DND-41 (cell line): ENCODE data around the gene PITPNC1.
"Not testable (repeated sequence)": the region's sequence is repeated elsewhere in the genome, so short reads cannot be mapped to it uniquely, and the experiment has no call there.

ENCODE experiments used
- ATAC-seq: fragments of 200-7000 bp; cut with Tn5 transposase; 3 replicates; pipeline ENCODE4 v1.9.1; 2021; ENCODE audit warnings: low read depth; ENCODE audit not compliant: insufficient read depth
- DNase-seq: peaks from one replicate; pipeline ENCODE4 v3.0.0-alpha.2; 2020
- H2AFZ ChIP-seq: 2 replicates; pipeline ENCODE4 v1.6.0; 2012; ENCODE audit warnings: low read depth, low read length
- H3K27ac ChIP-seq: 2 replicates; pipeline ENCODE4 v1.5.1; 2012; ENCODE audit warnings: low read length, inconsistent platforms
- H3K27me3 ChIP-seq: fragments of 200-600 bp; sonication (generic); 2 replicates; pipeline ENCODE4 v1.6.0; 2012; ENCODE audit warnings: low read length, mild to moderate bottlenecking, inconsistent platforms; ENCODE audit not compliant: insufficient read depth, poor library complexity
- H3K36me3 ChIP-seq: 2 replicates; pipeline ENCODE4 v1.5.1; 2012; ENCODE audit warnings: low read length, inconsistent platforms; ENCODE audit not compliant: insufficient read depth
- H3K4me1 ChIP-seq: 2 replicates; pipeline ENCODE4 v1.5.1; 2012; ENCODE audit warnings: mild to moderate bottlenecking, low read length; ENCODE audit not compliant: insufficient read depth
- H3K4me2 ChIP-seq: 2 replicates; pipeline ENCODE4 v1.6.0; 2012; ENCODE audit warnings: mild to moderate bottlenecking, moderate library complexity, low read length, inconsistent platforms; ENCODE audit not compliant: insufficient read depth
- H3K4me3 ChIP-seq, 2 experiments: fragments of 200-600 bp in 1 of 2; shearing (Covaris generic) in 1 of 2; 2 replicates each; pipeline ENCODE4 v1.5.1; 2012 to 2016; ENCODE audit warnings: inconsistent platforms in 2 of 2, low read length in 2 of 2, mild to moderate bottlenecking in 2 of 2, low read depth in 1 of 2, moderate library complexity in 1 of 2
- H3K79me2 ChIP-seq: 2 replicates; pipeline ENCODE4 v1.6.0; 2012; ENCODE audit warnings: low read length, inconsistent platforms; ENCODE audit not compliant: insufficient read depth
- H3K9ac ChIP-seq: 2 replicates; pipeline ENCODE4 v1.6.0; 2012; ENCODE audit warnings: low read depth, mild to moderate bottlenecking, inconsistent platforms, low read length, moderate library complexity
- H3K9me3 ChIP-seq: 2 replicates; pipeline ENCODE4 v1.5.1; 2012; ENCODE audit warnings: low read length, moderate library complexity, mild to moderate bottlenecking, inconsistent platforms; ENCODE audit not compliant: insufficient read depth, severe bottlenecking
- H4K20me1 ChIP-seq: 2 replicates; pipeline ENCODE4 v1.6.0; 2012; ENCODE audit warnings: low read length; ENCODE audit not compliant: insufficient read depth
- EZH2 ChIP-seq: IDR thresholded peaks from 3 replicates; pipeline ENCODE4 v1.6.1; 2012; ENCODE audit warnings: borderline replicate concordance, low read depth, mild to moderate bottlenecking, moderate library complexity, low read length, inconsistent platforms; ENCODE audit not compliant: severe bottlenecking
- TF ChIP-seq, protein P1 (sequence below): IDR thresholded peaks from 2 replicates; pipeline ENCODE4 v1.5.1; 2012; ENCODE audit warnings: borderline replicate concordance, low read length, moderate library complexity, mild to moderate bottlenecking; ENCODE audit not compliant: poor library complexity, severe bottlenecking; ENCODE audit errors: extremely low read depth

The PITPNC1 gene

DNA sequence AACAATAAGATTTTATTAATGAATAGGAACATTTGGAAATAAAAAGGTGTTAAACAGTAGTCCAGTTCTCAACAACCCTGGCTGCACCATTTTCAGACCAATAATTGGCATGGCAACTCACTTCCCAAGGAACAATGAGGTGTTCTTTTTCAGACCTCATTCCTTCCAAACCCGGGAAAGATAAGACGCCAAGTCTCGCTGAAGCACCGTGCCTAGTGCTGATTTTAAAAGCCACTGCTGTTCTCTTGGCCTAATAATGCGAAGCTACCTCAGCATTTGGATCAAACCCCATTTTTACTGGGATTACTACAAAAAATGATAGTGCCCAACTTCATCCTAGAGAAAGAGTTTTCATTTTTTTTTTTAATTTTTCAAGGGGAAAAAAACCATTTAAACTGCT is 265.4 kb downstream of the PITPNC1 start:
- Histone ChIP-seq H2AFZ (no peak overlapping the region), H3K36me3 (no peaks in the 10 kb centered on the region), H3K4me3 (no peak overlapping the region), H3K79me2 (no peaks in the 10 kb centered on the region), H3K4me1 (no peaks in the 10 kb centered on the region), H4K20me1 (no peaks in the 10 kb centered on the region), H3K4me2 (no peak overlapping the region), H3K9ac (no peak overlapping the region), H3K27me3 (no peaks in the 10 kb centered on the region), H3K27ac (no peak overlapping the region), H3K9me3 (no peaks in the 10 kb centered on the region)
- no peak for DNase-seq
- TF ChIP-seq EZH2 = no peak
- TF ChIP-seq, protein P1, sequence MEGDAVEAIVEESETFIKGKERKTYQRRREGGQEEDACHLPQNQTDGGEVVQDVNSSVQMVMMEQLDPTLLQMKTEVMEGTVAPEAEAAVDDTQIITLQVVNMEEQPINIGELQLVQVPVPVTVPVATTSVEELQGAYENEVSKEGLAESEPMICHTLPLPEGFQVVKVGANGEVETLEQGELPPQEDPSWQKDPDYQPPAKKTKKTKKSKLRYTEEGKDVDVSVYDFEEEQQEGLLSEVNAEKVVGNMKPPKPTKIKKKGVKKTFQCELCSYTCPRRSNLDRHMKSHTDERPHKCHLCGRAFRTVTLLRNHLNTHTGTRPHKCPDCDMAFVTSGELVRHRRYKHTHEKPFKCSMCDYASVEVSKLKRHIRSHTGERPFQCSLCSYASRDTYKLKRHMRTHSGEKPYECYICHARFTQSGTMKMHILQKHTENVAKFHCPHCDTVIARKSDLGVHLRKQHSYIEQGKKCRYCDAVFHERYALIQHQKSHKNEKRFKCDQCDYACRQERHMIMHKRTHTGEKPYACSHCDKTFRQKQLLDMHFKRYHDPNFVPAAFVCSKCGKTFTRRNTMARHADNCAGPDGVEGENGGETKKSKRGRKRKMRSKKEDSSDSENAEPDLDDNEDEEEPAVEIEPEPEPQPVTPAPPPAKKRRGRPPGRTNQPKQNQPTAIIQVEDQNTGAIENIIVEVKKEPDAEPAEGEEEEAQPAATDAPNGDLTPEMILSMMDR = no peak
- no peak for ATAC-seq

DNA sequence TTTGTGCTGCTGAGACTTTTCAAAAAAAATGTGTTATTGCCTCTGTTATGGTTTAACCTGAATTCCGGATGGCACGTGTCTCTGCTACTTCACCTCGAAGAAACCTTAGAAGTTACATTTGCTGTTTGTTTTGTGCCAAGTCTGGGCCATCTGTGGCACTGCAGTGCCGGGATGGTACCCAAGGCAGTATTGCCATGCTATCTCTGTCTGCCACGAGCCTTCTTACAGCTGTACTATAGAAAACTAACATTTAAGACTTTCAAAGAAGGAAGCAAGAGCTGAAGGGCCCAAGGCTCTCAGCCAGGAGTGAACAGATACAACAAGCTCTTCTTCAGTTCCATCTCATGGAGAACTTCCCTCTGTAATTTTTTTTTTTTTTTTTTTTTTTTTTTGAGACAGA is 267.0 kb downstream of the PITPNC1 start:
- no peaks in the 10 kb centered on the region for H3K27me3 ChIP-seq
- no peaks in the 10 kb centered on the region for H3K36me3 ChIP-seq
- H3K4me3 ChIP-seq = no peak overlapping the region
- H3K27ac ChIP-seq = no peak overlapping the region
- H4K20me1 ChIP-seq = no peaks in the 10 kb centered on the region
- no peak for ATAC-seq
- no peak for TF ChIP-seq EZH2
- TF ChIP-seq, protein P1 = no peak
- no peaks in the 10 kb centered on the region for H3K9me3 ChIP-seq
- no peaks in the 10 kb centered on the region for H3K79me2 ChIP-seq
- DNase-seq = no peak
- H3K9ac ChIP-seq = no peak overlapping the region
- H2AFZ ChIP-seq = no peak overlapping the region
- H3K4me2 ChIP-seq = no peak overlapping the region
- H3K4me1 ChIP-seq = no peaks in the 10 kb centered on the region

DNA sequence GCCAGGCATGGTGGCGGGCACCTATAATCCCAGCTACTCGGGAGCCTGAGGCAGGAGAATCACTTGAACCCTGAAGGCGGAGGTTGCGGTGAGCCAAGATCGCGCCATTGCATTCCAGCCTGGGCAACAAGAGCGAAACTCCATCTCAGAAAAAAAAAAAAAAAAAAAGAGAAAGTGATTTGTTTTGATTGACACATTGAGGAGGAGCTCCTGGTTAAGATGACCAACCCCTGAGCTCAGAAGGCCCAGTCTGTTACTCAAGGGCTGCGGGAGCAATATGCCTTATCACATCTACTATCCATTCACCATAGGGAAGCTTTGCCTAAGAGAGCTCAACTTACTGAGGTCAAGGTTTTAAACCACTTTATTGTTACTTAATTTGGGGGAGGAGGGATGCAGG is 268.1 kb downstream of the PITPNC1 start:
- H3K4me3 ChIP-seq, H4K20me1 ChIP-seq, H3K27ac ChIP-seq, H2AFZ ChIP-seq, H3K36me3 ChIP-seq, ATAC-seq, H3K4me1 ChIP-seq, H3K4me2 ChIP-seq, H3K79me2 ChIP-seq, H3K9ac ChIP-seq, H3K9me3 ChIP-seq, DNase-seq, H3K27me3 ChIP-seq: not testable (repeated sequence)

DNA sequence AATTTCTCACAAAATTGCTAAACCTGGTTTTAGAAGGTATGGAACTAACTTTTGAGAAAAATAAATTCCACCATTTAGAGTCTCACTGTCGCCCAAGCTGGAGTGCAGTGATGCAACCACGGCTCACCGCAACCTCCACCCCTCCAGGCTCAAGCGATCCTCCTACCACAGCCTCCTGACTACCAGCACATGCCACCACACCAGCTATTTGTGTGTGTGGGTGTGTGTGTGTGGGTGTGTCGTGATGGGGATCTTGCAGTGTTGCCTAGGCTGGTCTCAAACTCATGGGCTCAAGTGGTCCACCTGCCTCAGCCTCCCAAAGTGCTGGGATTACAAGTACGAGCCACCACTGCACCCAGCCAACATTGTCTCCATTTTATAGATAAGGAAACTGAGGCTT is 269.4 kb downstream of the PITPNC1 start:
- no peaks in the 10 kb centered on the region for H3K36me3 ChIP-seq
- no peaks in the 10 kb centered on the region for H3K4me1 ChIP-seq
- no peaks in the 10 kb centered on the region for H3K79me2 ChIP-seq
- no peak for ATAC-seq
- no peak for TF ChIP-seq EZH2
- TF ChIP-seq, protein P1 = no peak
- H3K27ac ChIP-seq = no peak overlapping the region
- no peak overlapping the region for H3K4me2 ChIP-seq
- H3K9ac ChIP-seq = no peak overlapping the region
- no peak overlapping the region for H3K4me3 ChIP-seq
- no peaks in the 10 kb centered on the region for H4K20me1 ChIP-seq
- H3K9me3 ChIP-seq = no peaks in the 10 kb centered on the region
- no peak overlapping the region for H2AFZ ChIP-seq
- DNase-seq = no peak
- H3K27me3 ChIP-seq = no peaks in the 10 kb centered on the region
